ENCODE measurements around the gene ABI2. TPM values are rescaled to one million over a fixed set of nuclear protein-coding genes. Genes with fewer than 3 reads are reported as not detected.
"Not testable (repeated sequence)": the region's sequence is repeated elsewhere in the genome, so short reads cannot be mapped to it uniquely, and the experiment has no call there.

ABI2 gene
- total RNA-seq, 1 experiment from 2014 or later, result 65.6 TPM

DNA sequence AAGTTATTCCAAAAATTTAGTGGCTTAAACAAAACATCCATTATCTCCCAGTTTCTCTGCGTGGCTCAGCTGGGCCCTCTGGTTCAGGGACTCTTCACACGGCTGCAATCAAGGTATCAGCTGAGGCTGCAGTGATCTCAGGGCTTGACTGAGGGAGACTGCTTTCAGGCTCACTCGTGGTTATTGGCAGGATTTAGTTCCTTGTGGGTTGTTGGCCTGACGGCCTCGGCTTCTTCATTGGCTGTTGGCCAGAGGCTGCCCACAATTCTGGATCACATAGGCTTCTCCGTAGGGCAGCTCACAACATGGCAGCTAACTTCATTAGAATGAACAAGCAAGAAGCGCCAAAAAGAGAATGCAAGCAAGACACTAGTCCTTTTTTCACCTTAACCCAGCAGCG lies 90.1 kb downstream of the ABI2 start:
- BruUV-seq (replicated peaks), result no TSS peak
- Mint-ChIP-seq H3K27me3 (ENCODE audit: insufficient read depth, unreplicated experiment) (no peaks in the 10 kb centered on the region), H3K9me3 (ENCODE audit: unreplicated experiment) (no peaks in the 10 kb centered on the region), H3K4me1 (ENCODE audit: insufficient read depth, unreplicated experiment) (no peaks in the 10 kb centered on the region), H3K27ac (ENCODE audit: low read depth, unreplicated experiment) (no peak overlapping the region), H3K36me3 (ENCODE audit: insufficient read depth, unreplicated experiment) (peaks cover 36% of the 10 kb centered on the region), H3K4me3 (ENCODE audit: unreplicated experiment) (no peak overlapping the region)
- POLR2A ChIA-PET, result interaction anchor here (0.5 to 0.9 kb wide), 2 partner anchors 13 to 17 kb away, joined by 3 to 5 read pairs; no protein-coding TSS in a partner anchor
- CTCF ChIA-PET, result interaction anchor here (0.6 kb wide), 1 partner anchor 357 kb away, joined by 3 read pairs; no protein-coding TSS in a partner anchor
- TF ChIP-seq, protein P1, sequence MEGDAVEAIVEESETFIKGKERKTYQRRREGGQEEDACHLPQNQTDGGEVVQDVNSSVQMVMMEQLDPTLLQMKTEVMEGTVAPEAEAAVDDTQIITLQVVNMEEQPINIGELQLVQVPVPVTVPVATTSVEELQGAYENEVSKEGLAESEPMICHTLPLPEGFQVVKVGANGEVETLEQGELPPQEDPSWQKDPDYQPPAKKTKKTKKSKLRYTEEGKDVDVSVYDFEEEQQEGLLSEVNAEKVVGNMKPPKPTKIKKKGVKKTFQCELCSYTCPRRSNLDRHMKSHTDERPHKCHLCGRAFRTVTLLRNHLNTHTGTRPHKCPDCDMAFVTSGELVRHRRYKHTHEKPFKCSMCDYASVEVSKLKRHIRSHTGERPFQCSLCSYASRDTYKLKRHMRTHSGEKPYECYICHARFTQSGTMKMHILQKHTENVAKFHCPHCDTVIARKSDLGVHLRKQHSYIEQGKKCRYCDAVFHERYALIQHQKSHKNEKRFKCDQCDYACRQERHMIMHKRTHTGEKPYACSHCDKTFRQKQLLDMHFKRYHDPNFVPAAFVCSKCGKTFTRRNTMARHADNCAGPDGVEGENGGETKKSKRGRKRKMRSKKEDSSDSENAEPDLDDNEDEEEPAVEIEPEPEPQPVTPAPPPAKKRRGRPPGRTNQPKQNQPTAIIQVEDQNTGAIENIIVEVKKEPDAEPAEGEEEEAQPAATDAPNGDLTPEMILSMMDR (IDR thresholded peaks at IDR 0.05; ENCODE audit: unreplicated experiment), result no peak
- intact Hi-C loops (cut with micrococcal nuclease), result no loop called here
- no peak for DNase-seq (ENCODE audit: unreplicated experiment)

DNA sequence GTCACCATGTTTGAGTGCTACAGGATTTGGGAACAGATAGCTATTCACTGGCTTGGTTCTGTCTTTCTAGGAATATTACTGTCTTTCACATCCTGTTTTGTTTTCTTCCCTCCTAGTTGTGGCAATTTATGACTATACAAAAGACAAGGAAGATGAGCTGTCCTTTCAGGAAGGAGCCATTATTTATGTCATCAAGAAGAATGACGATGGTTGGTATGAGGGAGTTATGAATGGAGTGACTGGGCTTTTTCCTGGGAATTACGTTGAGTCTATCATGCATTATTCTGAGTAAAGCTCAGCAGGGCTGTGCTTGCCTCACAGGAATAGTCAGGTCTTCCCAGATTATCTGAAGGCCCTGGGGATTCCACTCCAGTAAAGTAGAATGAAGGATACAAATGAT lies 98.9 kb downstream of the ABI2 start:
- TF ChIP-seq, protein P1 (IDR thresholded peaks at IDR 0.05; ENCODE audit: unreplicated experiment), result no peak
- ChIA-PET CTCF (interaction anchor here (0.7 to 1.7 kb wide), 2 partner anchors 11 to 201 kb away, joined by 3 to 4 read pairs; no protein-coding TSS in a partner anchor), POLR2A (interaction anchor here (0.6 to 0.7 kb wide), 2 partner anchors 12 to 151 kb away, joined by 3 read pairs; no protein-coding TSS in a partner anchor)
- Mint-ChIP-seq H3K9me3 (ENCODE audit: unreplicated experiment) (no peaks in the 10 kb centered on the region), H3K4me1 (ENCODE audit: insufficient read depth, unreplicated experiment) (no peaks in the 10 kb centered on the region), H3K4me3 (ENCODE audit: unreplicated experiment) (no peak overlapping the region), H3K27me3 (ENCODE audit: insufficient read depth, unreplicated experiment) (no peaks in the 10 kb centered on the region), H3K36me3 (ENCODE audit: insufficient read depth, unreplicated experiment) (peaks cover 33% of the 10 kb centered on the region), H3K27ac (ENCODE audit: low read depth, unreplicated experiment) (no peak overlapping the region)
- DNase-seq (ENCODE audit: unreplicated experiment), result no peak
- intact Hi-C loops (cut with micrococcal nuclease), result no loop called here
- no TSS peak for BruUV-seq (replicated peaks)

DNA sequence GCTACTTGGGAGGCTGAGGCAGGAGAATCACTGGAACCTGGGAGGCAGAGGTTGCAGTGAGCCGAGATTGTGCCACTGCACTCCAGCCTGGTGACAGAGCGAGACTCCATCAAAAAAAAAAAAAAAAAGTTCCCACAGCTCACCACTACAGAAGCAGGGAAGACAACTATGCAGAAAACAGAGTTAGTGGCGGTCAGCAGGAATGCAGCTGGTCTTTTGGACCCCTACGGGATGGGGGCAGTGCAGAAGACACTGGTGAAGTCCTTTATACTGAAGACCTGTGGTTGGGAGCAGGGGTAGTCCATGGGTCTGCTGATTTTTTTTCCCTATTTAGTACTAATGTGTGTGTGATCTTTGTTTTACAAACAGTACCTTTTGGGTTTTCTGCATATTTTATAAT lies 101.4 kb downstream of the ABI2 start:
- not testable (repeated sequence) for H3K27ac Mint-ChIP-seq (ENCODE audit: low read depth, unreplicated experiment); BruUV-seq (replicated peaks); DNase-seq (ENCODE audit: unreplicated experiment); H3K4me3 Mint-ChIP-seq (ENCODE audit: unreplicated experiment); H3K27me3 Mint-ChIP-seq (ENCODE audit: insufficient read depth, unreplicated experiment); H3K4me1 Mint-ChIP-seq (ENCODE audit: insufficient read depth, unreplicated experiment); H3K9me3 Mint-ChIP-seq (ENCODE audit: unreplicated experiment)
- peaks cover 47% of the 10 kb centered on the region for H3K36me3 Mint-ChIP-seq (ENCODE audit: insufficient read depth, unreplicated experiment)
- CTCF ChIA-PET, result interaction anchor here (0.7 to 1.2 kb wide), 3 partner anchors 12 to 360 kb away, joined by 3 to 5 read pairs (median 3); no protein-coding TSS in a partner anchor
- intact Hi-C loops (cut with micrococcal nuclease), result loop anchor here (5.0 kb wide), 1 partner anchor 857 kb away; no protein-coding TSS in a partner anchor
- POLR2A ChIA-PET, result interaction anchor here (1.4 kb wide), 1 partner anchor 19 kb away, joined by 3 read pairs; no protein-coding TSS in a partner anchor

DNA sequence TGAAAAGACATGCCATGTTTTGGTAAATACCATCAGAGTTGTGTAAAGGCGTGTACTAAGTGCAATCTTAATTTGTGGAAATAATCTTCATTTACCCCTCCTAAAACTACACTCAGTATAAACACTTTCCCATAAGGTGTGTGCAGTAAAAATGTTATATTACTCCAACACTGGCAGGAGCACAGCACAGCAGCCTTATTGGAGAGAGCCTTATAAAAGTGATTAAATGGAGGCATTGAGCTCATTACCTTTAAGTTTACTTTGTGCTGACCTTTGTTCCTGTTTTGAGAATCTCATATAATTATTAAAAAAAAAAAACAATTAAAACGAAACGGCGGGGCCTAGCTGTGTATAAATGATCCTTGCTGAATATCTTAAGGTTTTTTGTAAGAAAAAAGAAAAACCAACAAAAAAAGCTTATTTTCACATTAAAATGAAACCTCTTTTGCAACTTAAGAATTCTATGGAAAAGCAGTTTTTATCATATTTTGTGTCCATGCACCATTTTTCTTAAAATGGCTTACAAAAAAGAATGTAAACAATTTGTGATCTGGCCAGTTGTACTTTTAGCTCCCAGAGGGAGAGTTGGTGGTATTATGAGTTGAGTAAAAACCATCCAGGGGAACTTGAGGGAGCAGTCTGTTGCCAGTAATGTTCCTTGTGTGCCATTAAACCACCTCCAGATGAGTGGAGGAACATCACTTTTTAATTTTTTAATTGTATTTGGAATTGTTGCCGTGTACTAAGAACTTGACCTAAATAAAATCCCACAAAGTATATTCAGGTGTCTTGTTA lies 103.4 kb downstream of the ABI2 start:
- intact Hi-C loops (cut with micrococcal nuclease), result loop anchor here (5.0 kb wide), 1 partner anchor 859 kb away; no protein-coding TSS in a partner anchor
- H3K9me3 Mint-ChIP-seq (ENCODE audit: unreplicated experiment), result no peaks in the 10 kb centered on the region
- no peak overlapping the region for H3K27ac Mint-ChIP-seq (ENCODE audit: low read depth, unreplicated experiment)
- no peak for DNase-seq (ENCODE audit: unreplicated experiment)
- TSS peak; percentile 3 for BruUV-seq (replicated peaks)
- no peaks in the 10 kb centered on the region for H3K4me1 Mint-ChIP-seq (ENCODE audit: insufficient read depth, unreplicated experiment)
- no peaks in the 10 kb centered on the region for H3K27me3 Mint-ChIP-seq (ENCODE audit: insufficient read depth, unreplicated experiment)
- TF ChIP-seq, protein P1 (IDR thresholded peaks at IDR 0.05; ENCODE audit: unreplicated experiment), result no peak
- POLR2A ChIA-PET, result interaction anchor here (0.6 to 1.1 kb wide), 3 partner anchors 21 to 227 kb away, joined by 3 read pairs; no protein-coding TSS in a partner anchor
- CTCF ChIA-PET, result interaction anchor here (0.6 to 1.0 kb wide), 5 partner anchors 19 to 1151 kb away, joined by 3 to 7 read pairs (median 3); no protein-coding TSS in a partner anchor
- peaks cover 46% of the 10 kb centered on the region for H3K36me3 Mint-ChIP-seq (ENCODE audit: insufficient read depth, unreplicated experiment)
- no peak overlapping the region for H3K4me3 Mint-ChIP-seq (ENCODE audit: unreplicated experiment)
